HFFc6 (cell line): ENCODE data around the gene PLPP6. TPM values are rescaled to one million over a fixed set of nuclear protein-coding genes. Genes with fewer than 3 reads are reported as not detected.

ENCODE experiments used
- DNase-seq: peaks from one replicate; pipeline ENCODE4 v3.0.0-alpha.2; 2018
- H3K27ac Mint-ChIP-seq: 2 replicates; pipeline ENCODE4 v1.8.0; 2020; ENCODE audit warnings: mild to moderate bottlenecking, mixed read lengths
- H3K27me3 Mint-ChIP-seq: 2 replicates; pipeline ENCODE4 v1.8.0; 2021; ENCODE audit warnings: mild to moderate bottlenecking, moderate library complexity, mixed read lengths; ENCODE audit not compliant: insufficient read depth
- H3K36me3 Mint-ChIP-seq: 2 replicates; pipeline ENCODE4 v1.8.0; 2021; ENCODE audit warnings: low read depth, mixed read lengths
- H3K4me1 Mint-ChIP-seq: 2 replicates; pipeline ENCODE4 v1.8.0; 2020; ENCODE audit warnings: low read depth, mixed read lengths
- H3K4me3 Mint-ChIP-seq: 2 replicates; pipeline ENCODE4 v1.8.0; 2020; ENCODE audit warnings: mild to moderate bottlenecking, moderate library complexity, mixed read lengths
- H3K9me3 Mint-ChIP-seq: 2 replicates; pipeline ENCODE4 v1.8.0; 2020; ENCODE audit warnings: mild to moderate bottlenecking, mixed read lengths
- CTCF ChIP-seq: fragments of 200-600 bp; sonication (generic); IDR thresholded peaks from 2 replicates; pipeline ENCODE4 v1.5.0; 2021; ENCODE audit warnings: antibody characterized with exemption, mild to moderate bottlenecking
- total RNA-seq, 6 experiments: library from RNA; stranded (reverse); fragmentation: NEBNext Ultra II Directional; extraction: Animal tissue kit (Norgen Biotek cat#: 25700); gene quantifications; 2 replicates in 1 of 6; 3 replicates in 5 of 6; pipeline ENCODE4 v1.2.3, GENCODE V29; 2021

PLPP6 gene
- total RNA-seq, 6 experiments from 2014 or later, result 5.0 to 6.8 (median 5.9) TPM

DNA sequence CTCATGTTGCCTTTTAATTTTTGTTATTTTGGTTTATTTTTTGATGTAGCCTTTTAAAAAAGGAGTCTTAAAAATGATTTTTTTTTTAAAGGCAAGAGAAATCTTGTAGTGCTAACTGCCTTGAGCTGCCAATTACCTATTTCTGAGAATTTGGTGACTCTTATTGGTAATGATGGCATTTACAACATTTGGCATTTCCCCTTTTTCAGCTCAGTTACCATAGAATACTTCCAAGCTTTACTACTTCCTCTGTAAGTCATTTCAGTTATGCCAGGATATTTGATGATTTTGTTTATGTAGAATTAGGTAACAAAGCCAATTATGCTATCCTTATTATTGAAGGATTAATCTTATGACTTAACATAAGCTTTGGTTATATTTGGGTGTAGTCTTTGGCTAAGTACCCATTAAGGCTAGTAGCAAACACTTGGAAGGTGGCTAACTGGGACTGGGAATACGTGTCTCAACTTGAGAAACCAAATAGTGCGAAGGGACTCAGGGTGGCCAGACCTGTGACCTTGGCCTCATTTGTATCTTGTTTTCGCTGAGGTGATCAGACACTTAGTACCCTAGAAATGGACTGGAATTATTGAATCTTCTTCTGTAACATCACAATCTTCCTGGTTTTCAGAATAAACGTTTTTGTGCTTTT lies 45.0 kb downstream of the PLPP6 start:
- no peak for TF ChIP-seq CTCF
- Mint-ChIP-seq H3K4me3 (no peak overlapping the region), H3K27ac (no peak overlapping the region), H3K4me1 (peaks cover 11% of the 10 kb centered on the region), H3K27me3 (no peaks in the 10 kb centered on the region), H3K36me3 (peaks cover 21% of the 10 kb centered on the region), H3K9me3 (no peaks in the 10 kb centered on the region)
- no peak for DNase-seq

DNA sequence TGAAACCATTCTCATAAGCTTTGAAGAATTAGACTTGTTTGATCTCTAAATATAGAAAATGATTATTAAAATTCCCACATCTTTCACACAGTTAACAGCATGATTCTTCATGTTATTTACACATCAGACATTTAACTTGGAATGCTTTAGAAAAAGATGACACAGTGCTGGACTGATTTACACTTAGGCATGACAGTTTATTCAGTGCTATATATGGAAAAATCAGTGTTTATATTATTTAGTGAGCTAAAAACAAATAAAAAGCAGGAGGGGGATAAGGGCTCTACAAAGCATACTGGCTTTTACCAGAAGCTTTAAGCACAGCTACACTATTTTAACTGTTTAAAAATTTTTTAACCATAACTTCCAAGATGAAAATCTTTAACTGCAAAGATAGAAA lies 47.3 kb downstream of the PLPP6 start:
- no peaks in the 10 kb centered on the region for H3K27me3 Mint-ChIP-seq
- DNase-seq, result no peak
- peaks cover 2% of the 10 kb centered on the region for H3K4me1 Mint-ChIP-seq
- no peak overlapping the region for H3K27ac Mint-ChIP-seq
- TF ChIP-seq CTCF, result no peak
- no peak overlapping the region for H3K4me3 Mint-ChIP-seq
- H3K9me3 Mint-ChIP-seq, result no peaks in the 10 kb centered on the region
- peaks cover 21% of the 10 kb centered on the region for H3K36me3 Mint-ChIP-seq

DNA sequence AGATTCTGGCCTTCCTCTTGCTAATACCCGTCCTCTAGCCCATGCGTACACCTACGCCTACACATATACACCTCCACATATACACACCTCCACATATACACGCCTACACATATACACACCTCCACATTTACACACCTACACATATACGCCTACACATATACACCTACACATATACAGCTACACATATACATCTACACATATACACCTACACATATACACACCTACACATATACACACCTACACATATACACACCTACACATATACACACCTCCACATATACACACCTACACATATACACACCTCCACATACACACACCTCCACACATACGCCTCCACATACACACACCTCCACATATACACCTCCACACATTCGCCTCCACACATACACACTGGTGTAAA lies 51.8 kb downstream of the PLPP6 start:
- Mint-ChIP-seq H3K4me3 (no peak overlapping the region), H3K9me3 (no peaks in the 10 kb centered on the region), H3K4me1 (no peaks in the 10 kb centered on the region), H3K27me3 (no peaks in the 10 kb centered on the region), H3K27ac (no peak overlapping the region), H3K36me3 (peaks cover 15% of the 10 kb centered on the region)
- DNase-seq, result no peak
- TF ChIP-seq CTCF, result no peak

GRCh38 chr9:4714266-4715016 lies 52.3 kb downstream of the PLPP6 start:
- H3K27ac Mint-ChIP-seq, result no peak overlapping the region
- no peak for DNase-seq
- no peak overlapping the region for H3K4me3 Mint-ChIP-seq
- H3K9me3 Mint-ChIP-seq, result no peaks in the 10 kb centered on the region
- peaks cover 13% of the 10 kb centered on the region for H3K36me3 Mint-ChIP-seq
- no peaks in the 10 kb centered on the region for H3K4me1 Mint-ChIP-seq
- H3K27me3 Mint-ChIP-seq, result no peaks in the 10 kb centered on the region
- no peak for TF ChIP-seq CTCF

Other genes starting within 250 kb of the PLPP6 start
- gene SLC1A1, start 171.8 kb upstream of the PLPP6 start, total RNA-seq, result 1 to 10 TPM in 2 of 6 experiments, under 1 TPM in 4; 0.43 to 1.4 (median 0.79) TPM
- under 1 TPM in 4 of 6 experiments, not detected in 2; 0.27 to 0.73 (median 0.54) TPM for gene SPATA6L, start 4.2 kb downstream of the PLPP6 start, total RNA-seq
- gene CDC37L1, start 17.3 kb downstream of the PLPP6 start, total RNA-seq, result 10 to 100 TPM; 11.0 to 16.5 (median 12.0) TPM
- 10 to 100 TPM; 42.2 to 46.0 (median 43.5) TPM for gene AK3, start 78.9 kb downstream of the PLPP6 start, total RNA-seq
- 1 to 10 TPM; 7.4 to 9.8 (median 8.1) TPM for gene RCL1, start 130.7 kb downstream of the PLPP6 start, total RNA-seq